ENCODE data around the gene PZP. TPM values are rescaled to one million over a fixed set of nuclear protein-coding genes. Genes with fewer than 3 reads are reported as not detected.

The PZP gene

DNA sequence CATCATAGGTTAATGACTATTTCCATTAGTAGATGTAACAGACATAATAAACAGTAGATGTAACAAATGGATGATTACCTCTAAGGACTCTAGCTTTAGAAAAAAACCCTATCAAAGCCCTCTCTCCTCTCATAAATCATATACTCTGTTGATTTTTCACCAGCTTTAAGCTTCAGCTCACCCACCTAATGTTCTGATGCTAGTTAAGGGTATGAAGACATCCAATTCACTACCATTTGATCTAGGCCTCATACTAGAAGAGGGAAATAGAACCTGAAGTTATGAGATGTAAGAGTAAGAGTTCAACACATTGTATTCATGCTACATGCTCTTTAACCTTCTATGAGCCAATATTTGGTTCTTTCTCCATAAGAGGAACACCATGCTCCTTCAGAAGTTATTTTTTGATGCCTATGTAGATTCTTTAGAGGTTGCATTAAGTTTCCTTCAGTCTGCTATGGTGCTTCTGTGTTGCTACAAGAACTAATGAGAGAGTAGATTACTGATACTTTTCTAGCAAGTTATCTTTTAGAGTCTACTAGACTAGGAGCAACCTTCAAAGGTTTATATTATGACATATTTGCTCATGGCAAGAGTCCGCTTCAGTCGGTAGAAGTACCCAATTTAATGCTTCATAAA is 108.5 kb downstream of the PZP start:
- no peak overlapping the region for H3K4me3 ChIP-seq (replicated peaks; ENCODE audit: insufficient read depth, low read length)
- DNase-seq (ENCODE audit: low read depth in 1 of 2, low spot score in 1 of 2) = no peak
- no peaks in the 10 kb centered on the region for H3K27me3 ChIP-seq (ENCODE audit: insufficient read depth, poor library complexity, severe bottlenecking)
- H3K27ac ChIP-seq (replicated peaks) = no peak overlapping the region
- TF ChIP-seq GABPA (IDR thresholded peaks at IDR 0.05; ENCODE audit: low read depth) = no peak
- no peak for TF ChIP-seq POLR2AphosphoS5 (IDR thresholded peaks at IDR 0.05; ENCODE audit: low read depth)
- TF ChIP-seq, protein P1, sequence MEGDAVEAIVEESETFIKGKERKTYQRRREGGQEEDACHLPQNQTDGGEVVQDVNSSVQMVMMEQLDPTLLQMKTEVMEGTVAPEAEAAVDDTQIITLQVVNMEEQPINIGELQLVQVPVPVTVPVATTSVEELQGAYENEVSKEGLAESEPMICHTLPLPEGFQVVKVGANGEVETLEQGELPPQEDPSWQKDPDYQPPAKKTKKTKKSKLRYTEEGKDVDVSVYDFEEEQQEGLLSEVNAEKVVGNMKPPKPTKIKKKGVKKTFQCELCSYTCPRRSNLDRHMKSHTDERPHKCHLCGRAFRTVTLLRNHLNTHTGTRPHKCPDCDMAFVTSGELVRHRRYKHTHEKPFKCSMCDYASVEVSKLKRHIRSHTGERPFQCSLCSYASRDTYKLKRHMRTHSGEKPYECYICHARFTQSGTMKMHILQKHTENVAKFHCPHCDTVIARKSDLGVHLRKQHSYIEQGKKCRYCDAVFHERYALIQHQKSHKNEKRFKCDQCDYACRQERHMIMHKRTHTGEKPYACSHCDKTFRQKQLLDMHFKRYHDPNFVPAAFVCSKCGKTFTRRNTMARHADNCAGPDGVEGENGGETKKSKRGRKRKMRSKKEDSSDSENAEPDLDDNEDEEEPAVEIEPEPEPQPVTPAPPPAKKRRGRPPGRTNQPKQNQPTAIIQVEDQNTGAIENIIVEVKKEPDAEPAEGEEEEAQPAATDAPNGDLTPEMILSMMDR (IDR thresholded peaks at IDR 0.05; ENCODE audit: insufficient read depth, low read length) = no peak
- TF ChIP-seq, protein P2, sequence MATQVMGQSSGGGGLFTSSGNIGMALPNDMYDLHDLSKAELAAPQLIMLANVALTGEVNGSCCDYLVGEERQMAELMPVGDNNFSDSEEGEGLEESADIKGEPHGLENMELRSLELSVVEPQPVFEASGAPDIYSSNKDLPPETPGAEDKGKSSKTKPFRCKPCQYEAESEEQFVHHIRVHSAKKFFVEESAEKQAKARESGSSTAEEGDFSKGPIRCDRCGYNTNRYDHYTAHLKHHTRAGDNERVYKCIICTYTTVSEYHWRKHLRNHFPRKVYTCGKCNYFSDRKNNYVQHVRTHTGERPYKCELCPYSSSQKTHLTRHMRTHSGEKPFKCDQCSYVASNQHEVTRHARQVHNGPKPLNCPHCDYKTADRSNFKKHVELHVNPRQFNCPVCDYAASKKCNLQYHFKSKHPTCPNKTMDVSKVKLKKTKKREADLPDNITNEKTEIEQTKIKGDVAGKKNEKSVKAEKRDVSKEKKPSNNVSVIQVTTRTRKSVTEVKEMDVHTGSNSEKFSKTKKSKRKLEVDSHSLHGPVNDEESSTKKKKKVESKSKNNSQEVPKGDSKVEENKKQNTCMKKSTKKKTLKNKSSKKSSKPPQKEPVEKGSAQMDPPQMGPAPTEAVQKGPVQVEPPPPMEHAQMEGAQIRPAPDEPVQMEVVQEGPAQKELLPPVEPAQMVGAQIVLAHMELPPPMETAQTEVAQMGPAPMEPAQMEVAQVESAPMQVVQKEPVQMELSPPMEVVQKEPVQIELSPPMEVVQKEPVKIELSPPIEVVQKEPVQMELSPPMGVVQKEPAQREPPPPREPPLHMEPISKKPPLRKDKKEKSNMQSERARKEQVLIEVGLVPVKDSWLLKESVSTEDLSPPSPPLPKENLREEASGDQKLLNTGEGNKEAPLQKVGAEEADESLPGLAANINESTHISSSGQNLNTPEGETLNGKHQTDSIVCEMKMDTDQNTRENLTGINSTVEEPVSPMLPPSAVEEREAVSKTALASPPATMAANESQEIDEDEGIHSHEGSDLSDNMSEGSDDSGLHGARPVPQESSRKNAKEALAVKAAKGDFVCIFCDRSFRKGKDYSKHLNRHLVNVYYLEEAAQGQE (IDR thresholded peaks at IDR 0.05; ENCODE audit: insufficient replicate concordance, low read depth) = no peak

Small RNAs within 50 kb of the gene (microRNA-seq; reads per million reads assigned to microRNA genes)
- not detected for gene MIR1244-3
